ENCODE measurements around the gene INA.

INA gene

GRCh38 chr10:103281753-103282152 lies 4.8 kb downstream of the INA start:
- Histone ChIP-seq H3K79me2 (peaks cover 19% of the 10 kb centered on the region), H3K4me3 (ENCODE audit: low read depth, low read length) (no peak overlapping the region), H3K9me3 (ENCODE audit: control insufficient read depth, low read length) (no peaks in the 10 kb centered on the region), H3K4me1 (peaks cover 22% of the 10 kb centered on the region), H3K4me2 (ENCODE audit: low read length) (no peak overlapping the region), H3K36me3 (ENCODE audit: control insufficient read depth, insufficient read depth, low read length) (no peaks in the 10 kb centered on the region), H2AFZ (no peak overlapping the region), H3K9ac (no peak overlapping the region), H3K27me3 (ENCODE audit: control insufficient read depth, insufficient read depth, low read length) (peaks cover 8% of the 10 kb centered on the region), H3K27ac (no peak overlapping the region)
- TF ChIP-seq CTCF (IDR thresholded peaks at IDR 0.05): no peak

GRCh38 chr10:103282961-103283360 lies 6.0 kb downstream of the INA start:
- peaks cover 22% of the 10 kb centered on the region for H3K79me2 ChIP-seq
- no peak for TF ChIP-seq CTCF (IDR thresholded peaks at IDR 0.05)
- peaks cover 4% of the 10 kb centered on the region for H3K27me3 ChIP-seq (ENCODE audit: control insufficient read depth, insufficient read depth, low read length)
- no peaks in the 10 kb centered on the region for H3K9me3 ChIP-seq (ENCODE audit: control insufficient read depth, low read length)
- H3K36me3 ChIP-seq (ENCODE audit: control insufficient read depth, insufficient read depth, low read length): no peaks in the 10 kb centered on the region
- H3K27ac ChIP-seq: no peak overlapping the region
- H3K9ac ChIP-seq: no peak overlapping the region
- no peak overlapping the region for H3K4me3 ChIP-seq (ENCODE audit: low read depth, low read length)
- H3K4me2 ChIP-seq (ENCODE audit: low read length): no peak overlapping the region
- H3K4me1 ChIP-seq: peaks cover 22% of the 10 kb centered on the region
- no peak overlapping the region for H2AFZ ChIP-seq

GRCh38 chr10:103284170-103284569 lies 7.2 kb downstream of the INA start:
- H3K27me3 ChIP-seq (ENCODE audit: control insufficient read depth, insufficient read depth, low read length): no peaks in the 10 kb centered on the region
- H2AFZ ChIP-seq: no peak overlapping the region
- H3K36me3 ChIP-seq (ENCODE audit: control insufficient read depth, insufficient read depth, low read length): no peaks in the 10 kb centered on the region
- H3K4me3 ChIP-seq (ENCODE audit: low read depth, low read length): no peak overlapping the region
- TF ChIP-seq CTCF (IDR thresholded peaks at IDR 0.05): no peak
- peaks cover 22% of the 10 kb centered on the region for H3K4me1 ChIP-seq
- H3K27ac ChIP-seq: no peak overlapping the region
- H3K9me3 ChIP-seq (ENCODE audit: control insufficient read depth, low read length): no peaks in the 10 kb centered on the region
- peaks cover 20% of the 10 kb centered on the region for H3K79me2 ChIP-seq
- H3K9ac ChIP-seq: no peak overlapping the region
- no peak overlapping the region for H3K4me2 ChIP-seq (ENCODE audit: low read length)

GRCh38 chr10:103287992-103288391 lies 11.1 kb downstream of the INA start:
- no peak for TF ChIP-seq CTCF (IDR thresholded peaks at IDR 0.05)
- no peaks in the 10 kb centered on the region for H3K9me3 ChIP-seq (ENCODE audit: control insufficient read depth, low read length)
- no peak overlapping the region for H3K27ac ChIP-seq
- no peak overlapping the region for H3K9ac ChIP-seq
- no peaks in the 10 kb centered on the region for H3K4me1 ChIP-seq
- H3K4me3 ChIP-seq (ENCODE audit: low read depth, low read length): no peak overlapping the region
- H3K79me2 ChIP-seq: peaks cover 17% of the 10 kb centered on the region
- H2AFZ ChIP-seq: no peak overlapping the region
- no peaks in the 10 kb centered on the region for H3K27me3 ChIP-seq (ENCODE audit: control insufficient read depth, insufficient read depth, low read length)
- H3K36me3 ChIP-seq (ENCODE audit: control insufficient read depth, insufficient read depth, low read length): no peaks in the 10 kb centered on the region
- H3K4me2 ChIP-seq (ENCODE audit: low read length): no peak overlapping the region

GRCh38 chr10:103291588-103291987 lies 14.7 kb downstream of the INA start:
- no peak overlapping the region for H3K4me3 ChIP-seq (ENCODE audit: low read depth, low read length)
- no peak overlapping the region for H3K9ac ChIP-seq
- H3K4me1 ChIP-seq: no peaks in the 10 kb centered on the region
- H3K4me2 ChIP-seq (ENCODE audit: low read length): no peak overlapping the region
- H3K79me2 ChIP-seq: peaks cover 3% of the 10 kb centered on the region
- no peaks in the 10 kb centered on the region for H3K36me3 ChIP-seq (ENCODE audit: control insufficient read depth, insufficient read depth, low read length)
- H3K9me3 ChIP-seq (ENCODE audit: control insufficient read depth, low read length): no peaks in the 10 kb centered on the region
- no peaks in the 10 kb centered on the region for H3K27me3 ChIP-seq (ENCODE audit: control insufficient read depth, insufficient read depth, low read length)
- H2AFZ ChIP-seq: no peak overlapping the region
- no peak for TF ChIP-seq CTCF (IDR thresholded peaks at IDR 0.05)
- H3K27ac ChIP-seq: no peak overlapping the region

Data from parathyroid adenoma (tissue), 2 donors.